Fibroblast of gingiva (primary cell): ENCODE measurements around the gene STRN3.
"Not testable (repeated sequence)": the region's sequence is repeated elsewhere in the genome, so short reads cannot be mapped to it uniquely, and the experiment has no call there.

ENCODE experiments used
- DNase-seq: peaks from one replicate; pipeline ENCODE4 v3.0.0-alpha.2; 2011; ENCODE audit warnings: low read depth

The STRN3 gene

GRCh38 chr14:31000629-31001338 lies 25.4 kb downstream of the STRN3 start:
- DNase-seq: no peak

- no peak for DNase-seq
Observed at GRCh38 chr14:30999038-30999773, 27.0 kb downstream of the STRN3 start.

- no peak for DNase-seq
Observed at GRCh38 chr14:30998100-30998706, 28.0 kb downstream of the STRN3 start.

- DNase-seq: no peak
Observed at GRCh38 chr14:30996892-30997659, 29.1 kb downstream of the STRN3 start.

GRCh38 chr14:30995689-30996088 lies 30.5 kb downstream of the STRN3 start:
- DNase-seq: no peak

GRCh38 chr14:30994681-30995620 lies 31.2 kb downstream of the STRN3 start:
- DNase-seq: peak; percentile 40

- DNase-seq: no peak
Observed at GRCh38 chr14:30993071-30993470, 33.1 kb downstream of the STRN3 start.

GRCh38 chr14:30991408-30991807 lies 34.8 kb downstream of the STRN3 start:
- DNase-seq: no peak

- peak; percentile 9 for DNase-seq
Observed at GRCh38 chr14:30990770-30991169, 35.4 kb downstream of the STRN3 start.

GRCh38 chr14:30988509-30988908 lies 37.7 kb downstream of the STRN3 start:
- DNase-seq: no peak

- DNase-seq: no peak
Observed at GRCh38 chr14:30985796-30986195, 40.4 kb downstream of the STRN3 start.

GRCh38 chr14:30983858-30984257 lies 42.3 kb downstream of the STRN3 start:
- no peak for DNase-seq

- DNase-seq: no peak
Observed at GRCh38 chr14:30982533-30982932, 43.6 kb downstream of the STRN3 start.

GRCh38 chr14:30980980-30981379 lies 45.2 kb downstream of the STRN3 start:
- no peak for DNase-seq

GRCh38 chr14:30980106-30980704 lies 46.0 kb downstream of the STRN3 start:
- DNase-seq: peak; percentile 74

GRCh38 chr14:30977752-30978151 lies 48.4 kb downstream of the STRN3 start:
- no peak for DNase-seq

- DNase-seq: peak; percentile 78
Observed at GRCh38 chr14:30974628-30975027, 51.6 kb downstream of the STRN3 start.

- no peak for DNase-seq
Observed at GRCh38 chr14:30972882-30973582, 53.1 kb downstream of the STRN3 start.

GRCh38 chr14:30972036-30972732 lies 54.0 kb downstream of the STRN3 start:
- DNase-seq: not testable (repeated sequence)

GRCh38 chr14:30971586-30971985 lies 54.6 kb downstream of the STRN3 start:
- DNase-seq: no peak
